Uterus (tissue), 4 donors: Measurements from ENCODE around the gene KDM6A. TPM values are rescaled to one million over a fixed set of nuclear protein-coding genes. Genes with fewer than 3 reads are reported as not detected.

Experiments
- DNase-seq, 2 donors: peaks; one replicate each; pipeline ENCODE4 v3.0.0-alpha.2; 2019 to 2020
- H3K27ac ChIP-seq, 2 donors: fragments of 200-600 bp; sonication (generic); 1 replicate in 1 of 2; 2 replicates in 1 of 2; pipeline ENCODE4 v1.5.1; 2016 to 2018
- H3K27me3 ChIP-seq, 2 donors: fragments of 200-600 bp; sonication (generic); one replicate each; pipeline ENCODE4 v1.5.1; 2018 to 2019; ENCODE audit warnings: control low read depth in 1 of 2
- H3K36me3 ChIP-seq, 2 donors: fragments of 200-600 bp; sonication (generic); one replicate each; pipeline ENCODE4 v1.5.1; 2019; ENCODE audit warnings: control low read depth in 1 of 2
- H3K4me1 ChIP-seq, 2 donors: fragments of 200-600 bp; sonication (generic); one replicate each; pipeline ENCODE4 v1.5.1; 2018 to 2019; ENCODE audit warnings: control low read depth in 1 of 2
- H3K4me3 ChIP-seq, 2 donors: fragments of 200-600 bp; sonication (generic); 1 replicate in 1 of 2; 2 replicates in 1 of 2; pipeline ENCODE4 v1.5.1; 2018 to 2019; ENCODE audit warnings: mild to moderate bottlenecking in 1 of 2
- H3K9me3 ChIP-seq, 2 donors: fragments of 200-600 bp; sonication (generic); one replicate each; pipeline ENCODE4 v1.5.1; 2019; ENCODE audit warnings: control low read depth in 1 of 2
- POLR2A ChIP-seq, 2 donors: fragments of 450-650 bp; IDR thresholded peaks; one replicate each; pipeline ENCODE4 v1.6.1; 2016; ENCODE audit warnings: antibody characterized with exemption in 2 of 2, mild to moderate bottlenecking in 1 of 2, moderate library complexity in 1 of 2
- intact Hi-C: fragments of 100-400 bp; cut with DNase I; formaldehyde crosslinking; loops from one replicate; pipeline ENCODE4 v1.15.1; 2023; ENCODE audit warnings: low total_unique reads
- total RNA-seq, 4 donors: library from RNA; depleted of rRNA in 3 of 4; stranded (reverse); fragments of >200 nt in 3 of 4; gene quantifications; one replicate each; pipeline versions ENCODE4 v1.1.0 to v1.2.4, GENCODE V29; 2014 to 2023
- TF ChIP-seq, protein P1 (sequence below), 4 experiments: fragments of 200-600 bp in 2 of 4; fragments of 450-650 bp in 2 of 4; sonication (generic) in 2 of 4; IDR thresholded peaks; one replicate each; pipeline ENCODE4 v1.5.1; 2016 to 2019; ENCODE audit warnings: antibody characterized with exemption in 4 of 4, mild to moderate bottlenecking in 2 of 4, moderate library complexity in 1 of 4
- donor health status: DM: yes; HTN: yes; CAD: no.

KDM6A gene
- total RNA-seq, 4 donors from 2014 or later = 26.2 to 69.0 (median 57.9) TPM

DNA sequence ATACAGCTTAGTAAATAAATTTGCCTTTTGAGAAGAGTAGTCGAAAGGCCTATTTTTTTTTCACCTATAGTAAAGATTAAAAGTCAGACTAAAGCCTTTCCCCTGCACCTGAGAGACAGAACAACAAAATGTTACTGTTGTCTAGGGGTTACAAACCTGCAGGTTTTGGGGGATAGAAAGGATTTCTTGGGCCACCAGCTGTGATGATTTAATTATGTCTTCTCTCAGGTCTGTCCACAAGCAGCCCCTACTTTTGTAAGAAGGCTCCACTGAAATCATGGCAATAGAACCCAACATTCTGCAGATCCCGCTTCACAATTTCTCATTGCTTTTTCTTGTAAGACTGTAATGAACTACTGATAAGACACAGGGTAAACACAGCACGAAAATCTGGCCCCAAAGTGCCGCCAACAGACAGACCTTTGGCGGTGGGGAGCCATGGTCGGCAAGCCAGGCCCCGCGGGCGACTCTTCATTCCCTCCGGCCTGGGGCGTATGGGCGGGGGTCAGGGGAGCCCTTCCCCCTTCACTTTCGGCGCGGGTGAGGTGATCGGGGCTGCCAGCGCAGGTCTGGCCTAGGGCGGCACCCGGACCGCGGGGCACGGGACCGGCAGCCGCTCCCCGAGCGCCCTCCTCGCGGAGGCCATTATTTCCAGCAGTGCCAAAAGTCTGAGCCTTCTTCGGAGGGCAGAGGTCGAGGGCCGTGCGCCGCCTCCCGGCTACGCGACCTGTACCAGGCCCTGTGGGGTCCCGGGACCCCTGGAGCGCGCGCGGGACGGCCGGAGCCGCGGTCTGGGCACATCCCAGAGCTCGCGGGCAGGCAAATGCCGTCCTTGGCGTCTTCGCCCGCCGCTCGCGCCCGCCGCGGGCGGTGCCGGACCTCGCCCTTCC lies 812 bp upstream of the KDM6A start:
- peak overlapping the region; percentile 99 to 100 for H3K27ac ChIP-seq
- DNase-seq = peak in 1 of 2 donors; percentile 44
- no peaks in the 10 kb centered on the region for H3K4me1 ChIP-seq
- peak overlapping the region; percentile 55 to 93 for H3K4me3 ChIP-seq
- H3K27me3 ChIP-seq = no peaks in the 10 kb centered on the region
- TF ChIP-seq POLR2A (IDR thresholded peaks at IDR 0.05) = no peak
- TF ChIP-seq, protein P1, sequence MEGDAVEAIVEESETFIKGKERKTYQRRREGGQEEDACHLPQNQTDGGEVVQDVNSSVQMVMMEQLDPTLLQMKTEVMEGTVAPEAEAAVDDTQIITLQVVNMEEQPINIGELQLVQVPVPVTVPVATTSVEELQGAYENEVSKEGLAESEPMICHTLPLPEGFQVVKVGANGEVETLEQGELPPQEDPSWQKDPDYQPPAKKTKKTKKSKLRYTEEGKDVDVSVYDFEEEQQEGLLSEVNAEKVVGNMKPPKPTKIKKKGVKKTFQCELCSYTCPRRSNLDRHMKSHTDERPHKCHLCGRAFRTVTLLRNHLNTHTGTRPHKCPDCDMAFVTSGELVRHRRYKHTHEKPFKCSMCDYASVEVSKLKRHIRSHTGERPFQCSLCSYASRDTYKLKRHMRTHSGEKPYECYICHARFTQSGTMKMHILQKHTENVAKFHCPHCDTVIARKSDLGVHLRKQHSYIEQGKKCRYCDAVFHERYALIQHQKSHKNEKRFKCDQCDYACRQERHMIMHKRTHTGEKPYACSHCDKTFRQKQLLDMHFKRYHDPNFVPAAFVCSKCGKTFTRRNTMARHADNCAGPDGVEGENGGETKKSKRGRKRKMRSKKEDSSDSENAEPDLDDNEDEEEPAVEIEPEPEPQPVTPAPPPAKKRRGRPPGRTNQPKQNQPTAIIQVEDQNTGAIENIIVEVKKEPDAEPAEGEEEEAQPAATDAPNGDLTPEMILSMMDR (IDR thresholded peaks at IDR 0.05) = no peak
- H3K9me3 ChIP-seq = no peaks in the 10 kb centered on the region
- H3K36me3 ChIP-seq = no peaks in the 10 kb centered on the region
- intact Hi-C loops = no loop called here

DNA sequence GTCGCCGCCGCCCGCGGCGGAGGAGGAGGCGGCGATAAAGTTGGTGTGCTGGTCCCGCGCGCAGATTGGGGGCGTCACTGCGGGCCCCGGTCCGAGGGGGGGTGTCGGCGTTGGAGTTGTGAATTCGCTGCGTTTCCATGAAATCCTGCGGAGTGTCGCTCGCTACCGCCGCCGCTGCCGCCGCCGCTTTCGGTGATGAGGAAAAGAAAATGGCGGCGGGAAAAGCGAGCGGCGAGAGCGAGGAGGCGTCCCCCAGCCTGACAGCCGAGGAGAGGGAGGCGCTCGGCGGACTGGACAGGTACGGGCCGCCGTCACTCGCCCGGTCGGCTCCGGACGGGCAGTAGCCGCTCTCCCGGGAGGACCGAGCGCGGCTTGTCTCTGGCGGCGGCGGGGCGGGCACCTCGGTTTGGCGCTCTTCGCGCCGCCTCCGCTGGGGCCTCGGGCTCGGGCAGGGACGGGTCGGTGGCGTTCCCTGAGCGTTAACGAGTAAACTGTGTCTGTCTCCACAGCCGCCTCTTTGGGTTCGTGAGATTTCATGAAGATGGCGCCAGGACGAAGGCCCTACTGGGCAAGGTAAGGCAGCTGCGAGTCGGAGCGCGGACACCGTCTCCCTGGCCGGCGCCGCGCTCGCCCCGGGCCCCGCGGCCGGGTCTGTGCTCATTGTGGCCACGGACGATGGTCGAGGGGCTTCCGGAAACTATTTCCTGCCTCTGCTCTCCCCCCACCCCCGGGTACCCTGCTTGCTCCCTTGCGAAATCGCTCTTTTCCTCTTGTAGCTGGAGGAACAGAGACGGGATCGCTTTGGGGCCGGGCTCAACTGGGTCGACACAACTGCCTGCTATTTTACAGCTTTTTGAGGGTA lies 658 bp downstream of the KDM6A start:
- Histone ChIP-seq H3K4me1 (peaks cover 3 to 4% of the 10 kb centered on the region in 2 donors), H3K4me3 (peak overlapping the region; percentile 55 to 93), H3K27me3 (no peaks in the 10 kb centered on the region), H3K9me3 (no peaks in the 10 kb centered on the region), H3K36me3 (no peaks in the 10 kb centered on the region), H3K27ac (peak overlapping the region; percentile 99 to 100)
- no peak for TF ChIP-seq POLR2A (IDR thresholded peaks at IDR 0.05)
- TF ChIP-seq, protein P1 (IDR thresholded peaks at IDR 0.05) = peak in 1 of 4 experiments; percentile 13
- intact Hi-C loops = no loop called here
- DNase-seq = peak; percentile 53 to 59

DNA sequence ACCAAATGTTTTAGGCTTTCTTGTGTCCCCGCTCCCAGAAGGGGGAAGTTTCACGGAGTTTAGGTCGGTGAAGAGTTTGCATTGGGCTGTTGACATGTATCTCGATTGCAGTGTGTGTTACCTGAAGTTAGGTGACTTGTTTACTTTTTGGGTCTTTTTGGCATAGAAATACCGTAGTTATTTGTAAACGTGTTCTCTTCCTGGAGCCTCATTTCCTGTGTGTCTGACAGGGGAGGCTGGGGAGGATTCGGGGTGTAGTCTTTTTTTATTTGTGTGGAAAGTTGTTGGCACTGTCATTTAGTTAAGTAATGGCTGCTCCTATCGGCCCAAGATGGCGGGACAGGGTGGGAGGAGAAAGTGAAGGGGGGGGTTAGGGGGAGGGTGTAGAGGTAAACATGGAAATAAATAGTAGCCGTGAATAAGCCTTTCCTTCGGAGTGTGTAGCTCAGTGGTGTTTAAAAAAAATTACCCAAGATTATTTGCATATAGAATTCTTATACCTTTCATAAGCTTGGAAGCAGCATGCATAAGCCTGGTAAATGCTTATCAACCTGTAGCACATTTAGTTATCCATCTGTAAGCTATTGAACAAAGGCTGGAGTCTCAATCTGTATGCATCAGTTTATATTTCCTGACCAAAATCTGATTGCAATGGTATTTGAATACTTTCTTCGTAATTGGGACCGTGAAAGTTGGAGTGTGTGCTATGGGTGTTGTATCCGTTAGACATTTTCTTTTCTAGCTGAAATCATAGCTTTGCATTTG lies 1.6 kb downstream of the KDM6A start:
- peak in 1 of 2 donors; percentile 36 for DNase-seq
- peaks cover 4 to 5% of the 10 kb centered on the region in 2 donors for H3K4me1 ChIP-seq
- H3K4me3 ChIP-seq = peak overlapping the region; percentile 55 to 93
- H3K27me3 ChIP-seq = no peaks in the 10 kb centered on the region
- no peaks in the 10 kb centered on the region for H3K36me3 ChIP-seq
- H3K9me3 ChIP-seq = no peaks in the 10 kb centered on the region
- TF ChIP-seq POLR2A (IDR thresholded peaks at IDR 0.05) = no peak
- TF ChIP-seq, protein P1 (IDR thresholded peaks at IDR 0.05) = peak in 1 of 4 experiments; percentile 9
- intact Hi-C loops = no loop called here
- peak overlapping the region; percentile 99 to 100 for H3K27ac ChIP-seq

DNA sequence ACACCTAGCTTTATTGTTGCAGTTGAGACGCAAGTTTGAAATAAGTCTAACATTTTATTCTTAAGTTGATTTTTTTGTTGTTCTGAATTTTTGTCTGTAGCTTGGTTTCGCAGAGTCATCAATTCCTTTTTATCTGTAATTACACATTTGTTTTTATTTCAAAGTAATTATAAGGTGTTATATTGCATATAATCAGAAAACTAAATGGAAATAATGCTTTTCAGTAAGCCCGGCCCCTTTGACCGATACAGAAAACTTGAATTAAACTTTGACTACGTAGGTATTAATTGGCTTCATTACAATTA lies 2.1 kb downstream of the KDM6A start:
- Histone ChIP-seq H3K4me1 (peaks cover 4 to 5% of the 10 kb centered on the region in 2 donors), H3K27me3 (no peaks in the 10 kb centered on the region), H3K36me3 (no peaks in the 10 kb centered on the region), H3K9me3 (no peaks in the 10 kb centered on the region), H3K4me3 (peak overlapping the region; percentile 55 to 93), H3K27ac (peak overlapping the region; percentile 99 to 100)
- no peak for TF ChIP-seq POLR2A (IDR thresholded peaks at IDR 0.05)
- TF ChIP-seq, protein P1 (IDR thresholded peaks at IDR 0.05) = no peak
- no peak for DNase-seq
- intact Hi-C loops = no loop called here
